Measurements from ENCODE around the gene PSMD6.

DNA sequence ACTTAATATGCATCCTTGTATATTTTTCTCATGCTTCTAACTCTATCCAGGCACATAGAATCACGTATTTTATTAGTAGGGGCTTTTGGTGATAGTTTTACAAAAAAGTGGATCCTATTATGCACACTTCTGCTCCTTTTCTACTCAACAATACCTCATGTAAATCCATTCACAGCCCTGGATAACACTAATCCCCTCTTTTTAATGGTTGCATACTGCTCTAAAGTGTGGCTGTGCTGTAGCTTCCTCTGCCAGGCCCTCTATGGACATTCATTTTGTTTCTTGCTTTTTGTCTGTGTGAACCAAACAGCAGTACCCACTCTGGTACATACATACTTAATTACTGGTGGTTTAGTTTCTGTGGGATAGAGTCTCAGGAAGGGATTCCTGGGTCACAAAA, 59.8 kb downstream of the PSMD6 start:
- TF ChIP-seq EZH2 (IDR thresholded peaks at IDR 0.05) (no peak), ZNF274 (IDR thresholded peaks at IDR 0.05; ENCODE audit: low read depth, low read length) (no peak), POLR2A (IDR thresholded peaks at IDR 0.05; ENCODE audit: borderline replicate concordance, extremely low read depth, insufficient read depth, insufficient read length) (no peak), CEBPB (IDR thresholded peaks at IDR 0.05; ENCODE audit: low read depth) (no peak), CTCF (IDR thresholded peaks at IDR 0.05 in 2 of 3, conservative IDR thresholded peaks at IDR 0.05 in 1 of 3; ENCODE audit: borderline replicate concordance in 1 of 3, insufficient read depth in 1 of 3, low read depth in 2 of 3, low read length in 2 of 3) (no peak), EZH2phosphoT487 (IDR thresholded peaks at IDR 0.05; ENCODE audit: borderline replicate concordance) (no peak)
- TF ChIP-seq, protein P1, sequence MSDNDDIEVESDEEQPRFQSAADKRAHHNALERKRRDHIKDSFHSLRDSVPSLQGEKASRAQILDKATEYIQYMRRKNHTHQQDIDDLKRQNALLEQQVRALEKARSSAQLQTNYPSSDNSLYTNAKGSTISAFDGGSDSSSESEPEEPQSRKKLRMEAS (IDR thresholded peaks at IDR 0.05), result no peak

All from HCT116 (cell line).